Measurements from ENCODE around the gene RHOU.

- no peak for TF ChIP-seq CTCF (conservative IDR thresholded peaks at IDR 0.05; ENCODE audit: low read depth, low read length)
- TF ChIP-seq EZH2 (IDR thresholded peaks at IDR 0.05; ENCODE audit: low read length, unreplicated experiment), result no peak
- no peak for TF ChIP-seq EZH2phosphoT487 (IDR thresholded peaks at IDR 0.05; ENCODE audit: borderline replicate concordance, low read length)
Observed at GRCh38 chr1:228721407-228721806, 13.9 kb upstream of the RHOU start.

Data from PC-3 (cell line).